ENCODE results near the gene NRAS.

Gene NRAS

DNA sequence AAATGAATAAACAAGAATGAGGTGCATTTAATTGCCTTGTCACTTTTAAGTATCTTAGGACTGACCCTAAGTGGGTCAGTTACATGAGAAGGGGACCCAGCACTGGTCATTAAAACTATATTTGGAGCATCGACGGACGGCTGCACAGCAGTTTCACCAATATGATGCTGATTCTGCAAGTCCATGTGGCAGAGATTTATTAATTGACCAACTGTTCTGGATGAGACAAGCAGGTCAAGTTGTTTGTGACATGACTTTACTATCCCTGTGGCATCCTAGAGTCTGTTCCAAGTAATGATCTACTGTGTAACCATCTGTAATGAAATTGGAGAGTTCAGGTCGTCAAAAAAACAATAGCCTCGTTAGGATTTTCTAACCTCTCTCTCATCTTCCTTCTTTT is 30.7 kb downstream of the NRAS start:
- no peaks in the 10 kb centered on the region for H3K27me3 ChIP-seq (ENCODE audit: insufficient read depth, low read depth)
- no peak overlapping the region for H3K4me2 ChIP-seq

DNA sequence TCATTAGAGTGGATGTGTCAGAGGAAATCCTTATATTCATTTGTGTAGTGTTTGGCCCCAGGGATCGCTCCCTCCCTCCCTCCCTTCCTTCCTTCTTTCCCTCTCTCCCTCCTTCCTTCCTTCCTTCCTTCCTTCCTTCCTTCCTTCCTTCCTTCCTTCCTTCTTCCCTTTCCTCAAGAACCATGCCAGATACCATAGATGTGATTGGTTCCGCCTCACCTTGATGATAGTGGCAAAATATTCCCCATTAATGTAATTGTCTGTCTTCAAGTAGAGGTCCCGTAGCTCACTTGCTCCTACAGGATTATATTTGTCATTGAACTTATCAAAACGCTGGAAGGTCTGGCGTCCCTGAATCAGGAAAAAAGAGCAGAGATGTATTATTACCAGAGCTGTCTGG is 38.9 kb downstream of the NRAS start:
- H3K4me1 ChIP-seq (ENCODE audit: low read depth, poor library complexity, severe bottlenecking) = no peaks in the 10 kb centered on the region
- H3K27me3 ChIP-seq (ENCODE audit: insufficient read depth, low read depth) = no peaks in the 10 kb centered on the region
- H2AFZ ChIP-seq (ENCODE audit: low read depth) = no peak overlapping the region
- no peak overlapping the region for H3K4me3 ChIP-seq (IDR thresholded peaks at IDR 0.05; ENCODE audit: insufficient read depth, low read depth, low read length)
- H3K79me2 ChIP-seq (ENCODE audit: insufficient read depth, low read depth) = no peaks in the 10 kb centered on the region
- H3K4me2 ChIP-seq = no peak overlapping the region
- H3K36me3 ChIP-seq (ENCODE audit: insufficient read depth) = no peaks in the 10 kb centered on the region
- no peak overlapping the region for H3K27ac ChIP-seq
- H3K9ac ChIP-seq = no peak overlapping the region
- H4K20me1 ChIP-seq (ENCODE audit: insufficient read depth) = no peaks in the 10 kb centered on the region
- TF ChIP-seq CTCF (conservative IDR thresholded peaks at IDR 0.05; ENCODE audit: low read depth, low read length) = no peak

More for the DNA sequence above, 30.7 kb downstream of the NRAS start:
- H2AFZ ChIP-seq (ENCODE audit: low read depth) = no peak overlapping the region
- no peak overlapping the region for H3K27ac ChIP-seq
- H3K4me3 ChIP-seq (IDR thresholded peaks at IDR 0.05; ENCODE audit: insufficient read depth, low read depth, low read length) = no peak overlapping the region
- no peaks in the 10 kb centered on the region for H3K36me3 ChIP-seq (ENCODE audit: insufficient read depth)
- H3K4me1 ChIP-seq (ENCODE audit: low read depth, poor library complexity, severe bottlenecking) = peaks cover 13% of the 10 kb centered on the region
- no peaks in the 10 kb centered on the region for H4K20me1 ChIP-seq (ENCODE audit: insufficient read depth)
- H3K9ac ChIP-seq = no peak overlapping the region
- H3K79me2 ChIP-seq (ENCODE audit: insufficient read depth, low read depth) = no peaks in the 10 kb centered on the region
- no peak for TF ChIP-seq CTCF (conservative IDR thresholded peaks at IDR 0.05; ENCODE audit: low read depth, low read length)

DNA sequence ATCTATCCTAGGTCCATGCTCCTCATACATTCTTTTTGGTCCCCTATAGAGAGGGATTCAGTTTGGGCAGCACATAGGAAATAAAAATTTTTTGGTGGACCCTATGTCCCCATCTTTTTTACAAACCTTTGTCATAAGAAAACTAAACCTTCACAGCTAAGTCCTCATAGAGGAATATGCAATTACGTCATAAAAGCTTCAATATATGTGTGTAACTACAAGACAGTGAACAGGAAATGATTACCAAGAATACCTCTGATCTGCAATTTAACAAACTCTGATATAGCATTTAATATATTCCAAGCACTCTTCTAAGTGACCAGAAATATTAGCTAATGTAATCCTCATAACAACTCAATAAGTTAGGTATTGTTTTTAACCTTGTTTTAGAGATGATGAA is 40.5 kb downstream of the NRAS start:
- no peak for TF ChIP-seq CTCF (conservative IDR thresholded peaks at IDR 0.05; ENCODE audit: low read depth, low read length)
- H3K4me1 ChIP-seq (ENCODE audit: low read depth, poor library complexity, severe bottlenecking) = peaks cover 6% of the 10 kb centered on the region
- H2AFZ ChIP-seq (ENCODE audit: low read depth) = no peak overlapping the region
- no peak overlapping the region for H3K27ac ChIP-seq
- H3K27me3 ChIP-seq (ENCODE audit: insufficient read depth, low read depth) = no peaks in the 10 kb centered on the region
- H4K20me1 ChIP-seq (ENCODE audit: insufficient read depth) = no peaks in the 10 kb centered on the region
- H3K4me3 ChIP-seq (IDR thresholded peaks at IDR 0.05; ENCODE audit: insufficient read depth, low read depth, low read length) = no peak overlapping the region
- H3K4me2 ChIP-seq = no peak overlapping the region
- H3K36me3 ChIP-seq (ENCODE audit: insufficient read depth) = no peaks in the 10 kb centered on the region
- no peaks in the 10 kb centered on the region for H3K79me2 ChIP-seq (ENCODE audit: insufficient read depth, low read depth)
- no peak overlapping the region for H3K9ac ChIP-seq

GRCh38 chr1:114671939-114672275 is 44.7 kb downstream of the NRAS start:
- H3K36me3 ChIP-seq (ENCODE audit: insufficient read depth) = no peaks in the 10 kb centered on the region
- H3K4me3 ChIP-seq (IDR thresholded peaks at IDR 0.05; ENCODE audit: insufficient read depth, low read depth, low read length) = no peak overlapping the region
- H3K4me1 ChIP-seq (ENCODE audit: low read depth, poor library complexity, severe bottlenecking) = peaks cover 29% of the 10 kb centered on the region
- no peak for TF ChIP-seq CTCF (conservative IDR thresholded peaks at IDR 0.05; ENCODE audit: low read depth, low read length)
- H3K9ac ChIP-seq = no peak overlapping the region
- no peak overlapping the region for H2AFZ ChIP-seq (ENCODE audit: low read depth)
- no peaks in the 10 kb centered on the region for H3K27me3 ChIP-seq (ENCODE audit: insufficient read depth, low read depth)
- no peak overlapping the region for H3K4me2 ChIP-seq
- H3K27ac ChIP-seq = no peak overlapping the region
- H4K20me1 ChIP-seq (ENCODE audit: insufficient read depth) = no peaks in the 10 kb centered on the region
- peaks cover 20% of the 10 kb centered on the region; the same call in 1 of the 2 replicates for H3K79me2 ChIP-seq (ENCODE audit: insufficient read depth, low read depth)

Measured in KMS-11 (cell line).